ENCODE data around the gene HLA-DQB1.

The HLA-DQB1 gene

DNA sequence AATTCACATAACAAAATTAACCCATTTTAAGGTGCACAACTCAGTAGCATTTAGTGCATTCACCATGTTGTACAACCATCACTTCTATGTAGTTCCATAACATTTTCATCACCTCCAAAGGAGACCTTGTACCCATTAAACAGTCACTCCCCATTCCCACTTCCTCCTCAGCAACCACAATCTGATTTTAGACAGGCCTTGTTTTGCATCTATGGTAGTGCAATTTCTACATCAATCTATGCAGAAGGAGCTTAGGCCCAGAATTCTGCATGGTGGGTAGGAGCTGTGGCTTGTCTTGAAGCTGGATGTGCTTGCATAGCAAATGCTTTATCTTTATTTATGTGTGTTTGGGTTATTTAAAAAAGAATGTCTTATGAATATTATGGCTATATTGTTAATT lies 42.8 kb downstream of the HLA-DQB1 start:
- no peak for DNase-seq

DNA sequence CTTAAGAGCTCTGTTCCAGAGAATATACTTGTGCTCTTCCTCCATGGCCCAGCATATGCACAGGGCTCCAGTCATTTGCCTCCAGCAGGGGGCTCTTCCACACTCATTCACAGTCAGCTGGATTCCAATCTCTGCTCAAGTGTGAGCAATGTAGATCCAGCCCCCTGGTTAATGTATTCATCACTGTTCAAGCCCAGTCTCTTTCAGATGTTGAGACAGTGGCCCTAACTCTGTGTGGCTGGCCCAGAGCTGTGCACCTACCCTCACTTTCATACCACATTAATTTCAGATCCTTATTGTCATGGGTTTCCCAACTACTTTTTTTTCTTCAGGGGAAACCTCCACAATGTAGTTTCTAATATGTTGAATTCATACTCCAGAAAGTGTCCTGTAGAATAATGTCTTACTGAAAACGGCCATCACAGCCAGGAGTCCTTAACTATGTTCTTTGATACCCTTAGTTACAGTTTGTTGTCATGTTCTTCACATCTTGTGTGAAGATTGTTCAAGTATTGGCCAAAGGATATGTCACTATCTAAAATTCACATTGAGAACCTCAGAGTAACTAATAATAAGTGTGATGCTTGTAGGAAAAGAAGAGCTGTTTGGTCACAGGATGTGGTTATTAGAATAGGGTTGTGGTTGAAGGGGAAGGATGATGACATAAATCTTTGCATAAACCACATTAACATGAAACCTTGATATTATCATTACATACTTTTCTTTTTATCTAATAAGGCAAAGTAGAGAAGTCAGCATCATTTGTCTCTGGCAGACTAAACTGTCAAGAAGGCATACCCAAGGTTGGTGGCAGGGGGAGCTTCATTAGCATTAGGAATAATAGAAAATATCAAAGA lies 43.7 kb downstream of the HLA-DQB1 start:
- peak; percentile 47 for DNase-seq

DNA sequence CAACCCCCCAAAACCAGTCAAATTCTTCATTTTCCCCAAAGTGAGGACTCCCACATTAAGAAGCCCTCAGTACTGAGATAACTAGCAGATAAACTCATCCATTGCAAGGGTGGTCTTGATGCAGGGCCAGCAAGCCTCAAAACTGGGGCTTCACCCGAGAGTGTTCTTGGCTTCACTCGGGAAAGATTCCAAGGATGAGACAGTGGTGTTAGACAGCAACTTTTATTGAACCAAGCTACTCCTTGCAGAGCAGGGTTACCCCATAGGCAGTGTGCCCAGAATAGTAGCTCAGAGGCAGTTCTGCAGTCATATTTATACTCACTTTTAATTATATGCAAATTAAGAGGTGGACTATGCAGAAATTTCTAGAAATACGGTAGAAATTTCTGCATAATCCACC lies 45.1 kb downstream of the HLA-DQB1 start:
- no peak for DNase-seq

DNA sequence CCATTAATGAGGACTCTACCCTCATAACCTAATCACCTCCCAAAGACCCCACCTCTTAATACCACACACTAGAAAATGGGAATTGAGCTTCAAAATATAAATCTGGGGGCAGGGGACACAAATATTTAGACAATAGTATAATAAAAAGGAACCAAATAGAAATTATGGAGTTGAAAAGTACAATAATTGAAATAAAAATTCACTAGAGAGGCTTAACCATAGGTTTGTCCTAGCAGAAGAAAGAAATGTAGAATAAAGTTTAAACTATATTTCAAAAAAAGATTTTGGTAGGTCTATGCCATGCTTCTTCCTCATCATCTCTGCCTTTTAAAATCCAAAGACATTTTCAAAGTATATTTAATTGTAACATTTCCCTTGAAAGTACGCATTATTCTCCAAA lies 48.7 kb downstream of the HLA-DQB1 start:
- DNase-seq, result no peak

DNA sequence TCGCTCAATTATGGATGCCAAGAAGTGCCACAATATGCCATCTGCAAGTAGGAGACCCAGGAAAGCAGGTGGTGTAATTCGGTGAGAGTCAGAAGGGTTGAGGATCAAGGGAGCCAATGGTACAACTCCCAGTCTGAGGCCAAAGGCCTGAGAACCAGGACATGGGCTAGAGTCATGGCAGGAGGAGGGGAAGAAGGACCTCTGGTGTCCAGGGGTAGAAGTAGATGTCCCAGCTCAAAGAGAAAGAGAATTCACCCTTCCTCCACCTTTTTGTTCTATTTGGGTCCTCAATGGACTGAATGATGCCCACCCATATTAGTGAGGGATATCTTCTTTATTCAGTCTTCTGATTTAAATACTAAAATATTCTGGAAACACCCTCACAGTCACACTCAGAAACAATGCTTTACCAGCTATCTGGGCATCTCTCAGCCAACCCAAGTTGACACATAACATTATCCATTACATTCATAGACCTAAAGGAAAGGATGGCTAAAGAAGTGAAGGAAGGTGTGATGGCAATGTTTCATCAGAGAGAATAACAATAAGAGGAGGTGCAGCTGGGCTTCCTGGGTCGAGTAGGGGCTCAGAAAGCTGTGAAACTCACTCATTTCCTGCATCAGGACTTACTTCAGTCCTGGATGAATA lies 50.4 kb downstream of the HLA-DQB1 start:
- no peak for DNase-seq

DNA sequence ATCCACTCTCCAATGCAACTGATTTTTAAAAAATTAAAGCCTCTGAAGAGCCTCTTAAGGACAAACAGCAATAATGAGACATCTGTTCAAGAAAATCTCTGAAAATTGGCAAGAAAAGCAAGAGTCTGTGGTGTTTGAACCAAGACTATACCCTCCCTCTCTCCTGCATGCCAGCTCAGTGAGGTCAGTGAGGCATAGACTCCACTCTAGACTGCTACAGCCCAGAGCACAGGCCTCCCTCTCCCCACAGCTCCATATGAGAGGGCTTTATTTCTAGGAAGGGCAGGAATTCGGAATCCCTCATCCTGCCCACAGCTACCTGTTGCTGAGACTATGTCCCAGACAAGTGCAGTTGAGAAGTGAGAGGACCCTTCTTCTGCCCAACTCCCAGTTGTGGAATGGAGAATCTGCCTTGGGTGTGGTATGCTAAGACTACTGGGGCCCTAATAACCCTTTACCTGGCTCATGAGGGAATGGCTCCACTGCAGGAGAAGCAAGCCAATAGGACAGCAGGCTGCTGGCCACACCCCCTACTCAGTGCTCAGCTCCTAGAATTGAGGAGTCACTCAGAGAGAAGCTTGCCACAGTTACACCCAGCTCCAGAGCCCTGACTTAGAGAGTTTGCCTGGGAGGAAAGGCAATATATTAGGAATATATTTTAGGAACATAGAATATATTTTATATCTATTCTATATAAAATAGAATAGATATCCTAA lies 51.9 kb downstream of the HLA-DQB1 start:
- DNase-seq, result no peak

DNA sequence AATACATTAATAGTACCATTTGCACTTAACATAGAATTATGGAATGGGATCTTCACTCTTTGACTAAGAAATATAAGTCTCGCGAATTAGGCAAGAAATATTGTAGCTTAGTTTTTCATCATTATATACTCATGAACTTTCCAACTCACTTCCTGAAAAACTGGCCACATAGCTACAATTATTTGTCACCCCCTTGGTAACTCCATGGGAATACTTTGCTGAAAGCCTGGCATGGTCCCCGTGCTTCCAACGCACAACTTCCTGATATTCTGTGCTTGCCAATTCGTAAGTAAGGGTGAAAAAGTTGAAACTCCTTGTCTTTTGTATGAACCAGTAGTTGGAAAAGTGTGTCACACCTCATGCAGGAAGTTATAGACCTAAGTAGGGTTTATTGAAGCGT lies 53.0 kb downstream of the HLA-DQB1 start:
- DNase-seq, result no peak

DNA sequence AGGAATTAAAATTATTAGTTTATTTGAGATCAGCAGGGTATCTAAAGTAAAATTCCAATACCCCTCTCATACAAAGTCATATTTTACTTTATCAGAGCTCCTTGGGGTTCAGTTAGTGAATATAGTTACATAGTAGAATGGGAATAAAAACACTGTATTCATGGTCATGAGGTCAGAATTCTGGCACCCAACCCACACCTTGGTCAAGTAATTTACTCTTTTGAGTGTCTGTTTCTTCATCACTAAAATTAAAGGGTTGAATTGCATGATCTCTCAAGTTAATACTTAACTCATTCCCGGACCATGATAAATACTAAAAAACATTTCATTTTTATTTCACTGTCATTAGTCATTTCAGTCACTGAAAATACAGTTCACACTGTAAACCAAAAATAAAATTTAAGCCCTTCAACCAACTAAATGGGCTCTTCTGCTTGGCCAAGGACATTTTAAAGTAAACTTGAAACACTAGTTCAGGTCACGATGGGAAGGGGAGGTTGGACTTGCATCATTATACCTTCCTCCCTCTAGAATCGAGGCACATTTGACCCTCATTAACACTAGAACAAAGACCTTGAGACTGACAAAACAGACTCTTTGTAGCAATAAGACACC lies 55.7 kb downstream of the HLA-DQB1 start:
- no peak for DNase-seq

DNA sequence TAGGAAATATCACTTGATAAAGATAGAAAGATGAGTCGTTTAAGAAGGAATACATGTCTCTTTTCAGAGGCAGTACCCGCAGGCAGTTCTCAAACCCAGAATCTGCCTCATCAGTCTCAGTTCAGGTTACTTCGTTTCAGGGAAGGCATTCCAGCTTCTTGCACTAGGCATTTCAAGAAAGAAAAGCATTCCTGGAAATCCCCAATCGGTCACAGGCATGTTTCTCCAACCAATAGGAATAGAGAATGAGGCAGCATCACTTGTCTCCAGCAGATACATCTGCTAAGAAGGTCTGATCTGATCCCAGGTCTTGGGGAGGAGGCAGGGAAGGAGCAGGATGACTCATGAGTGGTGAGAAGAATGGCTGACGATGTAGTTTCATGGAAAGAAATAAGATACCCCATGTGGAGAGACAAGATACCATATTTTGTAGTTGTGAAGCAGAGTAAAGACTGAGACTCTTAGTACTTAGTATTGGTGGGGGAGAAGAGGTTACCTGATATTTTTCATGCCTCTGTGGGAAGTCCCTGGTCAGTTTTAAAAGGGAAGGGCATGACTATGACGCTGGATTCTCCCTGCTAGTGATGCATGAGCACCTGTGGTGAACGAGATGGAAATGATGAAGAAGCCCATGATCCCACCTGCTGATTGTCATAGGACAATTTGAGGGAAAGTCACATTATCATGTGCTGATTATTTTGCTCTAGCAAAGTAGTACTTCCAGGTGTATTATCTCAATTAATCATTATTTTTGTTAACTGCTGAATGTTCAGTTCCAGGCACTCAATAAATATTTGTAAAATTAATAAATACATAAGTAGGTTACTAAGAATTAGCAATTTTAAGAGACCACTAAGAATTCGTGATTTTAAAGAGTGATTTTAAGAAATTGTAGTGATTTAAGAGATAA lies 56.5 kb downstream of the HLA-DQB1 start:
- DNase-seq, result peak; percentile 88
